Mesodermal cell (in vitro differentiated cells): ENCODE results near the gene ACBD4.

Experiments used
- H3K27ac ChIP-seq: 2 replicates; pipeline ENCODE4 v1.7.0; 2013; ENCODE audit warnings: mild to moderate bottlenecking, low read depth, low read length, moderate library complexity; ENCODE audit not compliant: severe bottlenecking
- H3K36me3 ChIP-seq: 2 replicates; pipeline ENCODE4 v1.7.1; 2013; ENCODE audit warnings: mild to moderate bottlenecking, low read length, moderate library complexity; ENCODE audit not compliant: control insufficient read depth, insufficient read depth
- H3K4me1 ChIP-seq: one replicate; pipeline ENCODE4 v1.7.1; 2013; ENCODE audit warnings: mild to moderate bottlenecking, low read length; ENCODE audit not compliant: insufficient read depth, control insufficient read depth, poor library complexity, severe bottlenecking
- H3K4me3 ChIP-seq: 2 replicates; pipeline ENCODE4 v1.7.0; 2013; ENCODE audit warnings: low read length, control low read depth, mild to moderate bottlenecking; ENCODE audit not compliant: insufficient read depth, poor library complexity, severe bottlenecking; ENCODE audit errors: extremely low read depth
- H3K9me3 ChIP-seq: 2 replicates; pipeline ENCODE4 v1.7.1; 2013; ENCODE audit warnings: mild to moderate bottlenecking, low read length, moderate library complexity; ENCODE audit not compliant: control insufficient read depth
- WGBS, 2 experiments: methylation state at CpG; one replicate each; pipeline ENCODE4 v1.1.5; 2013; ENCODE audit warnings: missing lambda C conversion rate in 2 of 2; ENCODE audit not compliant: insufficient coverage in 2 of 2; 5-methylcytosine and 5-hydroxymethylcytosine counted together

Gene ACBD4

GRCh38 chr17:45112559-45113423 is 22.7 kb upstream of the ACBD4 start:
- Histone ChIP-seq H3K27ac (no peak overlapping the region), H3K9me3 (no peaks in the 10 kb centered on the region), H3K36me3 (peaks cover 30% of the 10 kb centered on the region), H3K4me3 (no peak overlapping the region), H3K4me1 (peaks cover 11% of the 10 kb centered on the region)
- 93 to 96% methylated on average over 20 of the region's 23 CpGs for WGBS, 2 experiments

GRCh38 chr17:45113424-45113754 is 22.1 kb upstream of the ACBD4 start:
- WGBS, 2 experiments: 95 to 98% methylated on average over 8 to 9 of the region's 9 CpGs
- H3K27ac ChIP-seq: no peak overlapping the region
- H3K4me1 ChIP-seq: peaks cover 11% of the 10 kb centered on the region
- no peak overlapping the region for H3K4me3 ChIP-seq
- H3K36me3 ChIP-seq: peaks cover 29% of the 10 kb centered on the region
- H3K9me3 ChIP-seq: no peaks in the 10 kb centered on the region

GRCh38 chr17:45114117-45114932 is 21.2 kb upstream of the ACBD4 start:
- Histone ChIP-seq H3K27ac (no peak overlapping the region), H3K4me1 (peaks cover 11% of the 10 kb centered on the region), H3K9me3 (no peaks in the 10 kb centered on the region), H3K36me3 (peaks cover 23% of the 10 kb centered on the region), H3K4me3 (no peak overlapping the region)
- 91 to 95% methylated on average over 14 to 16 of the region's 19 CpGs for WGBS, 2 experiments

- no peak overlapping the region for H3K27ac ChIP-seq
- H3K4me3 ChIP-seq: no peak overlapping the region
- peaks cover 11% of the 10 kb centered on the region for H3K4me1 ChIP-seq
- H3K9me3 ChIP-seq: no peaks in the 10 kb centered on the region
- WGBS, 2 experiments: 92 to 94% methylated on average over 9 to 14 of the region's 26 CpGs
- H3K36me3 ChIP-seq: peaks cover 28% of the 10 kb centered on the region
These were observed 20.4 kb upstream of the ACBD4 start for GRCh38 chr17:45115015-45115625.

GRCh38 chr17:45115871-45116270 is 19.6 kb upstream of the ACBD4 start:
- H3K36me3 ChIP-seq: peaks cover 32% of the 10 kb centered on the region
- H3K4me3 ChIP-seq: no peak overlapping the region
- peaks cover 11% of the 10 kb centered on the region for H3K4me1 ChIP-seq
- WGBS, 2 experiments: 88 to 94% methylated on average over 6 to 7 of the region's 11 CpGs
- H3K9me3 ChIP-seq: no peaks in the 10 kb centered on the region
- no peak overlapping the region for H3K27ac ChIP-seq

- WGBS, 2 experiments: 82 to 93% methylated on average over 3 to 6 of the region's 10 CpGs
- no peak overlapping the region for H3K27ac ChIP-seq
- peaks cover 32% of the 10 kb centered on the region for H3K36me3 ChIP-seq
- no peaks in the 10 kb centered on the region for H3K9me3 ChIP-seq
- H3K4me1 ChIP-seq: peaks cover 11% of the 10 kb centered on the region
- no peak overlapping the region for H3K4me3 ChIP-seq
These were observed 19.0 kb upstream of the ACBD4 start for GRCh38 chr17:45116434-45117016.

GRCh38 chr17:45117334-45117733 is 18.2 kb upstream of the ACBD4 start:
- Histone ChIP-seq H3K4me1 (peaks cover 12% of the 10 kb centered on the region), H3K4me3 (no peak overlapping the region), H3K27ac (no peak overlapping the region), H3K9me3 (no peaks in the 10 kb centered on the region), H3K36me3 (peaks cover 30% of the 10 kb centered on the region)
- WGBS, 2 experiments: 95 to 100% methylated on average over 2 to 4 of the region's 4 CpGs

- H3K27ac ChIP-seq: no peak overlapping the region
- H3K4me1 ChIP-seq: peaks cover 19% of the 10 kb centered on the region
- H3K4me3 ChIP-seq: no peak overlapping the region
- peaks cover 23% of the 10 kb centered on the region for H3K36me3 ChIP-seq
- 97 to 98% methylated on average over 16 to 19 of the region's 20 CpGs for WGBS, 2 experiments
- H3K9me3 ChIP-seq: no peaks in the 10 kb centered on the region
These were observed 17.4 kb upstream of the ACBD4 start for GRCh38 chr17:45117848-45118646.

GRCh38 chr17:45118691-45119090 is 16.8 kb upstream of the ACBD4 start:
- H3K27ac ChIP-seq: no peak overlapping the region

GRCh38 chr17:45119964-45120363 is 15.5 kb upstream of the ACBD4 start:
- H3K4me3 ChIP-seq: no peak overlapping the region
- no peaks in the 10 kb centered on the region for H3K9me3 ChIP-seq
- 88 to 96% methylated on average over 5 to 8 of the region's 8 CpGs for WGBS, 2 experiments
- peaks cover 20% of the 10 kb centered on the region for H3K36me3 ChIP-seq
- H3K4me1 ChIP-seq: peaks cover 37% of the 10 kb centered on the region
- H3K27ac ChIP-seq: no peak overlapping the region

More at GRCh38 chr17:45118691-45119090, 16.8 kb upstream of the ACBD4 start:
- no peak overlapping the region for H3K4me3 ChIP-seq
- peaks cover 25% of the 10 kb centered on the region for H3K4me1 ChIP-seq
- peaks cover 20% of the 10 kb centered on the region for H3K36me3 ChIP-seq
- WGBS, 2 experiments: 94 to 95% methylated on average over 12 to 21 of the region's 23 CpGs
- no peaks in the 10 kb centered on the region for H3K9me3 ChIP-seq
